ENCODE results near the gene PFKFB2. TPM values are rescaled to one million over a fixed set of nuclear protein-coding genes. Genes with fewer than 3 reads are reported as not detected.

PFKFB2 gene
- 10.7 and 15.8 TPM in 2 replicates for total RNA-seq

GRCh38 chr1:207052911-207053769, at the start of gene PFKFB2:
PFKFB2 (plus strand) TSS chr1:207053275; CDS start chr1:207054718, 1,443 bp downstream.
- DNase-seq (ENCODE audit: low read depth) = peak; percentile 99

- peak; percentile 76 for DNase-seq (ENCODE audit: low read depth)
These were observed 47.9 kb upstream of the PFKFB2 start for GRCh38 chr1:207004931-207005830.

GRCh38 chr1:207006083-207006482, 47.0 kb upstream of the PFKFB2 start:
- no peak for DNase-seq (ENCODE audit: low read depth)

- DNase-seq (ENCODE audit: low read depth) = no peak
These were observed 46.2 kb upstream of the PFKFB2 start for GRCh38 chr1:207006914-207007313.

GRCh38 chr1:207007352-207008033, 45.6 kb upstream of the PFKFB2 start:
- peak; percentile 99 for DNase-seq (ENCODE audit: low read depth)

- no peak for DNase-seq (ENCODE audit: low read depth)
These were observed 43.8 kb upstream of the PFKFB2 start for GRCh38 chr1:207009182-207009850.

GRCh38 chr1:207009945-207010344, 43.1 kb upstream of the PFKFB2 start:
- no peak for DNase-seq (ENCODE audit: low read depth)

- no peak for DNase-seq (ENCODE audit: low read depth)
These were observed 42.3 kb upstream of the PFKFB2 start for GRCh38 chr1:207010726-207011125.

GRCh38 chr1:207013321-207014085, 39.6 kb upstream of the PFKFB2 start:
- DNase-seq (ENCODE audit: low read depth) = no peak

- peak; percentile 49 for DNase-seq (ENCODE audit: low read depth)
These were observed 38.3 kb upstream of the PFKFB2 start for GRCh38 chr1:207014728-207015127.

- DNase-seq (ENCODE audit: low read depth) = no peak
These were observed 37.3 kb upstream of the PFKFB2 start for GRCh38 chr1:207015791-207016190.

- DNase-seq (ENCODE audit: low read depth) = peak; percentile 68
These were observed 35.2 kb upstream of the PFKFB2 start for GRCh38 chr1:207017615-207018559.

GRCh38 chr1:207018707-207019106, 34.4 kb upstream of the PFKFB2 start:
- no peak for DNase-seq (ENCODE audit: low read depth)

GRCh38 chr1:207019161-207019560, 33.9 kb upstream of the PFKFB2 start:
- DNase-seq (ENCODE audit: low read depth) = no peak

- no peak for DNase-seq (ENCODE audit: low read depth)
These were observed 33.4 kb upstream of the PFKFB2 start for GRCh38 chr1:207019661-207020060.

- no peak for DNase-seq (ENCODE audit: low read depth)
These were observed 32.9 kb upstream of the PFKFB2 start for GRCh38 chr1:207020065-207020708.

GRCh38 chr1:207020709-207021107, 32.4 kb upstream of the PFKFB2 start:
- DNase-seq (ENCODE audit: low read depth) = no peak

GRCh38 chr1:207021139-207021861, 31.8 kb upstream of the PFKFB2 start:
- no peak for DNase-seq (ENCODE audit: low read depth)
